Brain microvascular endothelial cell (primary cell): ENCODE measurements around the gene HDAC7.
A peak's percentile ranks its signal among the peaks of the same experiment; 100 is the strongest.

Experiments
- DNase-seq: peaks from one replicate; pipeline ENCODE4 v3.0.0-alpha.2; 2020
- H3K27ac ChIP-seq: fragments of 250-450 bp; sonication (Bioruptor Pico); 2 replicates; pipeline ENCODE4 v1.5.1; 2020; ENCODE audit warnings: mild to moderate bottlenecking, moderate library complexity
- H3K27me3 ChIP-seq: fragments of 250-450 bp; sonication (Bioruptor Pico); replicated peaks from 2 replicates; pipeline ENCODE4 v1.5.1; 2020; ENCODE audit warnings: mild to moderate bottlenecking
- H3K36me3 ChIP-seq: fragments of 250-450 bp; sonication (Bioruptor Pico); replicated peaks from 2 replicates; pipeline ENCODE4 v1.5.1; 2020; ENCODE audit warnings: mild to moderate bottlenecking
- H3K4me3 ChIP-seq: 2 replicates; pipeline ENCODE4 v1.5.1; 2011; ENCODE audit warnings: low read depth, mild to moderate bottlenecking, control low read depth, low read length, moderate library complexity
- in situ Hi-C: cut with HindIII; loops from 2 replicates; pipeline ENCODE4 v1.10.0; 2017; ENCODE audit warnings: low sequenced_read_pairs, low pct_ligation_motif_present
- TF ChIP-seq, protein P1 (sequence below): IDR thresholded peaks from 2 replicates; pipeline ENCODE4 v1.5.1; 2011; ENCODE audit warnings: low read depth, mild to moderate bottlenecking, moderate library complexity, low read length, control low read depth, inconsistent platforms; ENCODE audit errors: missing control alignments

Gene HDAC7

DNA sequence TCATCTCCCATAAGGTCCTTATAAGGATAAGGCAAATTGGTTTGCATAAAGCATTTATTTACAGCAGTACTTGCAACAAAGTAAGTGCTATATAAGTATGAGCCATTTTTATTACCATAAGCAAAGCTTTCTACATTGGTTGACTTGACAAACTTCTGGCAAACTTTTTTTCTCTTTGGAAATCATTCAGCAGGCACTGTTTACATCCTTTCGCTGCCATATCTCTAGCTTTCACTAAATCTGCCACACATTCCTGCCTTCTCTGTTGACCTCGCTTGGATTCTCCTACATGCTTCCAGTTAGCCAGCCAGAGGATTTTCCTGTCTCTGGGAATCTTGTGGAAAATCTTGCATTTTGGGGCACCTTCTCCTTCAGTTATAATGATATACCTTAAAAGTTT, 21.8 kb upstream of the HDAC7 start:
- DNase-seq: no peak
- Histone ChIP-seq H3K27me3 (no peaks in the 10 kb centered on the region), H3K27ac (no peak overlapping the region), H3K4me3 (no peak overlapping the region), H3K36me3 (peaks cover 6% of the 10 kb centered on the region)
- TF ChIP-seq, protein P1, sequence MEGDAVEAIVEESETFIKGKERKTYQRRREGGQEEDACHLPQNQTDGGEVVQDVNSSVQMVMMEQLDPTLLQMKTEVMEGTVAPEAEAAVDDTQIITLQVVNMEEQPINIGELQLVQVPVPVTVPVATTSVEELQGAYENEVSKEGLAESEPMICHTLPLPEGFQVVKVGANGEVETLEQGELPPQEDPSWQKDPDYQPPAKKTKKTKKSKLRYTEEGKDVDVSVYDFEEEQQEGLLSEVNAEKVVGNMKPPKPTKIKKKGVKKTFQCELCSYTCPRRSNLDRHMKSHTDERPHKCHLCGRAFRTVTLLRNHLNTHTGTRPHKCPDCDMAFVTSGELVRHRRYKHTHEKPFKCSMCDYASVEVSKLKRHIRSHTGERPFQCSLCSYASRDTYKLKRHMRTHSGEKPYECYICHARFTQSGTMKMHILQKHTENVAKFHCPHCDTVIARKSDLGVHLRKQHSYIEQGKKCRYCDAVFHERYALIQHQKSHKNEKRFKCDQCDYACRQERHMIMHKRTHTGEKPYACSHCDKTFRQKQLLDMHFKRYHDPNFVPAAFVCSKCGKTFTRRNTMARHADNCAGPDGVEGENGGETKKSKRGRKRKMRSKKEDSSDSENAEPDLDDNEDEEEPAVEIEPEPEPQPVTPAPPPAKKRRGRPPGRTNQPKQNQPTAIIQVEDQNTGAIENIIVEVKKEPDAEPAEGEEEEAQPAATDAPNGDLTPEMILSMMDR: no peak
- in situ Hi-C loops: no loop called here

GRCh38 chr12:47840571-47840970, 20.9 kb upstream of the HDAC7 start:
- no peak overlapping the region for H3K4me3 ChIP-seq
- in situ Hi-C loops: no loop called here
- DNase-seq: no peak
- H3K27me3 ChIP-seq: no peaks in the 10 kb centered on the region
- TF ChIP-seq, protein P1: no peak
- H3K27ac ChIP-seq: no peak overlapping the region
- no peaks in the 10 kb centered on the region for H3K36me3 ChIP-seq

DNA sequence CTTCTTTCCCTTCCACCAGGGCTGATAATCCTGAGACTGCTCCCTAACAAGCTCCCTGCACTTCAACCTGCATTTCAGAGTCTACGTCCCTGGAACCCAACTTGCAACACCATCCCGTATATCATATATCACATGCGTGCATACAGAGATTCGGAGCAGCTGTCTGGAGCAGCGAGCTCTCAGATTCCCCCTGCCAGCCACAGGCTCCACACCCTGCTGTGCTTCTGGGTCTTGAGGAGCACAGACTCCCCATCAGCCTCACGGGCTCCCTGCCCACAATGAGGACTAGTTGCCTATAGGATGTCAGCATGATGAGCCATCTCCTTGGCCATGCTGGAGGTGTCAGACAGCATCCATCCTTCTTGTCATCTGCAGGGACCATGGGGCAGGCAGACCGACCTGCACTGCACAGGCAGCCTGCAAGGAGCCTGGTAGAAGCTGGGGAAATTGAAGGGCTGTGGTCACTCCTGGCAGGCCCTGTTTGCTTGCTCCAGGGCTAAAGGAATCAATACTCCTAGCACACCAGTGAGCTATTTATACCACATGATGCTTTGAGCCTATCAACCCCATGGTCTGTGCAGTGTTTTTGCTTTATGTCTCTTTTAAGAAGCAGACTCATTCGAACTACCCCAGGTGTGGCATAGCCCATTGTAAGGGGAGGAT, 19.6 kb upstream of the HDAC7 start:
- no peak overlapping the region for H3K27ac ChIP-seq
- H3K36me3 ChIP-seq: no peaks in the 10 kb centered on the region
- H3K4me3 ChIP-seq: no peak overlapping the region
- DNase-seq: no peak
- TF ChIP-seq, protein P1: no peak
- in situ Hi-C loops: no loop called here
- H3K27me3 ChIP-seq: no peaks in the 10 kb centered on the region

DNA sequence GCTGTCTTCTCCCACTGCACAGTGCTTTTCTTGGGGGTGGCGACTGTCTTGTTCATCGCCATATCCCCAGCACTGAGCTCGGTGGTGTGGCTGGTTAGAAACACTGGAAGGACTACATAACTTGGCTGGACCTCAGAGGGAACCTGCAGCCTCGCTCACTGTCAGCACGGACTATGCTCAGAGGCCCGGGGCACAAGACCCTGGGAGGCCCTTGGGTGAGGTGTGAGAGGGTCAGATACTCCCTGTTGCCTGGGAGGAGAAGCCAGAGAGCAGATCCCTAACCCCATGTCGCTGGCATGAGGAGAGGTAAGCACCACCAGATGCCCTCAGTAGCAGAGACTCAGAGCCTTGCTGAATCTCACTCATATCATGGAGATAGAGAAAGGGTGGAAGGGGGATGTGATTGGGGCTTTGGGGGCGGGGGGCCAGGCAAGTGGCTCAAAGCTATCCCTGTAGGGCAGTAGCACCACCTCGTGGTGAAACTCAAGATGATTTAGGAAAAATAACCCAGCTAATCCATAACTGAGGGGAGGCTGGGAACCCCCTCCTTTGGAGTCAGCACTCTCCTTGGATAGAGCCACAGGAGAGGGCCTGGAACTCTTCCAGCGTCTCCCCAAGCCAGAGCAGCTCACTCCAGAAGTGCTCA, 18.7 kb upstream of the HDAC7 start:
- Histone ChIP-seq H3K36me3 (no peaks in the 10 kb centered on the region), H3K4me3 (no peak overlapping the region), H3K27ac (no peak overlapping the region), H3K27me3 (no peaks in the 10 kb centered on the region)
- in situ Hi-C loops: no loop called here
- peak; percentile 18 for DNase-seq
- TF ChIP-seq, protein P1: peak; percentile 64

DNA sequence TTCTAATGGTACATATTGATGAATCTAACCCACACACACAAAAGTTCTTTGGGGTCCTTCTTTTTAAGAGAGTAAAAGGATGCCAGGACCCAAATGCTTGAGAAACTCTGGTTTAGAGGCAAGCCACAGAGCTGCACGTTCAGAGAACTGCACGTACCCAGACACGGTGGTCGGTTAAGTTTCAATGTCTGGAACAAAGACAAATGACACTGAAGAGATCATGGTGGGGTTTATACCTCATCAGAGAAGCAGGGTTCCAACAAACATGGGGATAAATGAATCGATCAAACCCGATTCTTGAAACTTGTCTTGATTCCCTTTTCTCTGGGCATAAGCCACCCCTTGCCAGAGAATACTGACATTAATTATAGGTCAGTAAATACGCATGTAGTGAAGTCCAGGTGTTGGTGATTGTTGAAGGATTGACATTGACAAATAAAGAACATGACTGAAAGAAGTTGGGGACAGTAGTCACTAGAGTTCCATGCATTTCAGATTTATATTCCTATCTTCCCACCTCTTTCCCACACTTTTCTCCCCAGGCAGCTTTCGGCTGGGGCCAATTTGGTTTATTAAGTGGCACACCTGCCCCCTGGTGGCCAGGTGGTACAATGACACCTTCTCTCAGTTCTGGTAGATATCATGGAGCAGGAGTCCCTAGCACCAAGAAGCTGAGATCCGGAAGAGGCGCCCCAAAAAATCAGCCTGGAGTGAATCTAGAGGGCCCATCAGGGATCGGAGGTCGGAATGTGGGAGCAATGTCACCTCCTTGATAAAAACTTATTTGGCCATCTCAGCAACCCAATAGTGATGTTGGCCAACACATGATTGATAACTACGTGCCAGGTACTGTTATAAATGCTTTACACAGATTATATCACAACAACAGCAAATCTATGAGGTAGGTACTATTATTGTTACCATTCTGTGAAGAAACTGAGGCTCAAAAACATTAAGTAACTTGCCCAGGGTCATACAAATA, 17.8 kb upstream of the HDAC7 start:
- no peak overlapping the region for H3K27ac ChIP-seq
- TF ChIP-seq, protein P1: peak; percentile 90
- H3K4me3 ChIP-seq: no peak overlapping the region
- in situ Hi-C loops: no loop called here
- no peaks in the 10 kb centered on the region for H3K36me3 ChIP-seq
- H3K27me3 ChIP-seq: no peaks in the 10 kb centered on the region
- DNase-seq: no peak
